PC-9 (cell line): ENCODE measurements around the gene THAP11. TPM values are rescaled to one million over a fixed set of nuclear protein-coding genes. Genes with fewer than 3 reads are reported as not detected.
A peak's percentile ranks its signal among the peaks of the same experiment; 100 is the strongest.

Experiments used
- BruUV-seq: library from RNA; stranded (reverse); fragments of 400-500 nt; replicated peaks from 2 replicates; lab custom pipeline; 2021; lab: Mats Ljungman, UMichigan
- CTCF ChIA-PET: fragments of 300-600 bp; sonication (Branson Sonifier 250); formaldehyde crosslinking; loops from one replicate; lab custom pipeline; 2022; ENCODE audit warnings: antibody characterized with exemption; lab: Charles Lee
- POLR2A ChIA-PET: fragments of 300-600 bp; sonication (Branson Sonifier 250); formaldehyde crosslinking; loops from one replicate; lab custom pipeline; 2022; ENCODE audit warnings: antibody characterized with exemption; ENCODE audit not compliant: unreplicated experiment; lab: Charles Lee
- DNase-seq, 2 experiments: peaks; one replicate each; pipeline versions ENCODE4 v3.0.0 to v3.0.0-alpha.2; 2015 to 2022; ENCODE audit warnings: mixed read lengths in 1 of 2
- H2AFZ ChIP-seq: fragments of 200-600 bp; sonication (generic); 2 replicates; pipeline ENCODE4 v1.8.1; 2017; ENCODE audit warnings: antibody characterized with exemption
- H3F3A ChIP-seq: fragments of 200-600 bp; sonication (generic); 2 replicates; pipeline ENCODE4 v1.8.1; 2017; ENCODE audit warnings: antibody characterized with exemption, mild to moderate bottlenecking, low read depth; ENCODE audit not compliant: insufficient read depth
- H3K27ac ChIP-seq: fragments of 200-600 bp; sonication (generic); 2 replicates; pipeline ENCODE4 v1.6.1; 2016; ENCODE audit warnings: mixed run types
- H3K27me3 ChIP-seq: fragments of 200-600 bp; sonication (generic); 2 replicates; pipeline ENCODE4 v1.6.1; 2016; ENCODE audit warnings: low read depth, mixed run types; ENCODE audit not compliant: insufficient read depth
- H3K36me3 ChIP-seq: fragments of 200-600 bp; sonication (generic); 2 replicates; pipeline ENCODE4 v1.6.1; 2016; ENCODE audit warnings: low read depth, mixed run types
- H3K4me1 ChIP-seq: fragments of 200-600 bp; sonication (generic); replicated peaks from 2 replicates; pipeline ENCODE4 v1.6.1; 2016; ENCODE audit warnings: mixed run types; ENCODE audit not compliant: insufficient read depth
- H3K4me2 ChIP-seq: fragments of 200-600 bp; sonication (generic); 2 replicates; pipeline ENCODE4 v1.6.1; 2017; ENCODE audit warnings: mixed run types
- H3K4me3 ChIP-seq: fragments of 200-600 bp; sonication (generic); 2 replicates; pipeline ENCODE4 v1.6.1; 2016; ENCODE audit warnings: mixed run types
- H3K79me2 ChIP-seq: fragments of 200-600 bp; sonication (generic); 2 replicates; pipeline ENCODE4 v1.6.1; 2017; ENCODE audit warnings: low read depth, mixed run types
- H3K9me2 ChIP-seq: fragments of 200-600 bp; sonication (generic); 2 replicates; pipeline ENCODE4 v1.8.1; 2017; ENCODE audit warnings: mild to moderate bottlenecking; ENCODE audit not compliant: insufficient read depth
- H3K9me3 ChIP-seq: fragments of 200-600 bp; sonication (generic); 2 replicates; pipeline ENCODE4 v1.8.1; 2016; ENCODE audit warnings: low read depth; ENCODE audit not compliant: insufficient read depth
- H4K20me1 ChIP-seq: fragments of 200-600 bp; sonication (generic); 2 replicates; pipeline ENCODE4 v1.8.1; 2017; ENCODE audit not compliant: insufficient read depth
- CTCF ChIP-seq: fragments of 200-600 bp; sonication (generic); conservative IDR thresholded peaks from 2 replicates; pipeline ENCODE4 v1.6.1; 2017; ENCODE audit warnings: mixed run types, antibody characterized with exemption, mild to moderate bottlenecking, moderate library complexity
- EZH2 ChIP-seq: fragments of 200-600 bp; sonication (generic); IDR thresholded peaks from 2 replicates; pipeline ENCODE4 v1.8.0; 2017; ENCODE audit warnings: antibody characterized with exemption, low read depth
- intact Hi-C: fragments of 100-400 bp; cut with micrococcal nuclease; formaldehyde crosslinking; loops from one replicate; pipeline ENCODE4 v1.10.0; 2022; ENCODE audit not compliant: unreplicated experiment
- total RNA-seq: library from RNA; stranded (reverse); gene quantifications from 2 replicates; pipeline ENCODE4 v1.2.3, GENCODE V29; 2021

THAP11 gene
- total RNA-seq, 1 experiment from 2014 or later = 18.9 TPM

- no peaks in the 10 kb centered on the region for H3K9me2 ChIP-seq
- no TSS peak for BruUV-seq
- peak within 1 kb of the TSS; percentile 89 for H3K4me2 ChIP-seq
- no peaks in the 10 kb centered on the region for H3K36me3 ChIP-seq
- TF ChIP-seq CTCF (no peak), EZH2 (no peak)
- no peaks in the 10 kb centered on the region for H3K9me3 ChIP-seq
- POLR2A ChIA-PET = interaction anchor here (0.6 kb wide), 1 partner anchor 15 kb away, joined by 20 read pairs; no protein-coding TSS in a partner anchor
- CTCF ChIA-PET = interaction anchor here (0.6 kb wide), 2 partner anchors 9 to 77 kb away, joined by 4 to 11 read pairs; no protein-coding TSS in a partner anchor
- H3K4me3 ChIP-seq = peak within 1 kb of the TSS; percentile 98
- peak within 1 kb of the TSS; percentile 31 for H3K27ac ChIP-seq
- peaks cover 13% of the 10 kb centered on the region for H4K20me1 ChIP-seq
- intact Hi-C loops = loop anchor here (5.0 kb wide), 1 partner anchor 34 kb away; no protein-coding TSS in a partner anchor
- peaks cover 20% of the 10 kb centered on the region; the same call in 1 of the 2 replicates for H3F3A ChIP-seq
- H3K27me3 ChIP-seq = no peaks in the 10 kb centered on the region
- peaks cover 49% of the 10 kb centered on the region for H3K79me2 ChIP-seq
- peaks cover 14% of the 10 kb centered on the region for H3K4me1 ChIP-seq
- peak within 1 kb of the TSS; percentile 86 for H2AFZ ChIP-seq
- DNase-seq = peak; percentile 88 to 91
Observed at GRCh38 chr16:67892899-67893742, 51.0 kb downstream of the THAP11 start, which contains the start of gene PSKH1. PSKH1 (plus strand) TSS chr16:67893254; CDS start chr16:67908750, 15,496 bp downstream.

Other genes starting within 250 kb of the THAP11 start
- gene CARMIL2, start 197.2 kb upstream of the THAP11 start, total RNA-seq = 0.87 and 1.5 TPM in 2 replicates
- gene ACD, start 182.1 kb upstream of the THAP11 start, total RNA-seq = 34.7 and 38.9 TPM in 2 replicates
- gene PARD6A, start 181.4 kb upstream of the THAP11 start, total RNA-seq = 4.4 and 8.1 TPM in 2 replicates
- 20.8 and 21.6 TPM in 2 replicates for gene ENKD1, start 175.6 kb upstream of the THAP11 start, total RNA-seq
- 0.46 and 1.8 TPM in 2 replicates for gene C16orf86, start 175.5 kb upstream of the THAP11 start, total RNA-seq
- gene GFOD2, start 123.0 kb upstream of the THAP11 start, total RNA-seq = 17.6 and 20.4 TPM in 2 replicates
- gene RANBP10, start 35.8 kb upstream of the THAP11 start, total RNA-seq = 16.1 and 21.0 TPM in 2 replicates
- 1.9 and 2.2 TPM in 2 replicates for gene TSNAXIP1, start 35.4 kb upstream of the THAP11 start, total RNA-seq
- 94.2 and 147 TPM in 2 replicates for gene NUTF2, start 4.6 kb downstream of the THAP11 start, total RNA-seq
- 32.7 and 33.8 TPM in 2 replicates for gene CENPT, start 5.4 kb downstream of the THAP11 start, total RNA-seq
- 48.8 and 52.7 TPM in 2 replicates for gene EDC4, start 30.7 kb downstream of the THAP11 start, total RNA-seq
- 1.3 TPM in 1 of 2 replicates, not detected in the other for gene NRN1L, start 42.6 kb downstream of the THAP11 start, total RNA-seq
- gene PSKH1, start 50.9 kb downstream of the THAP11 start, total RNA-seq = 25.8 and 28.4 TPM in 2 replicates
- gene CTRL, start 89.5 kb downstream of the THAP11 start, total RNA-seq = 1.3 and 1.7 TPM in 2 replicates
- gene PSMB10, start 94.5 kb downstream of the THAP11 start, total RNA-seq = 39.5 and 56.2 TPM in 2 replicates
- gene LCAT, start 101.8 kb downstream of the THAP11 start, total RNA-seq = 10.0 and 11.9 TPM in 2 replicates
- gene SLC12A4, start 126.3 kb downstream of the THAP11 start, total RNA-seq = 24.2 and 27.0 TPM in 2 replicates
- not detected in 2 replicates for gene DPEP3, start 138.2 kb downstream of the THAP11 start, total RNA-seq
- gene DPEP2, start 157.2 kb downstream of the THAP11 start, total RNA-seq = not detected in 2 replicates
- not detected in 2 replicates for gene DPEP2NB, start 173.6 kb downstream of the THAP11 start, total RNA-seq
- gene DDX28, start 180.9 kb downstream of the THAP11 start, total RNA-seq = 6.3 and 7.5 TPM in 2 replicates
- gene DUS2, start 181.0 kb downstream of the THAP11 start, total RNA-seq = 25.4 and 29.7 TPM in 2 replicates
- 37.2 and 43.7 TPM in 2 replicates for gene NFATC3, start 243.1 kb downstream of the THAP11 start, total RNA-seq